ENCODE measurements around the gene CHRM2. TPM values are rescaled to one million over a fixed set of nuclear protein-coding genes. Genes with fewer than 3 reads are reported as not detected.

The CHRM2 gene
- total RNA-seq, 3 donors from 2014 or later: not detected

GRCh38 chr7:136910771-136911170, 42.3 kb downstream of the CHRM2 start:
- no peaks in the 10 kb centered on the region for H3K36me3 ChIP-seq
- no peak for DNase-seq (ENCODE audit: low spot score in 2 of 2)
- no peaks in the 10 kb centered on the region for H3K9me3 ChIP-seq
- no peak overlapping the region for H3K4me3 ChIP-seq
- intact Hi-C loops (cut with DNase I; ENCODE audit: low total_unique reads): no loop called here
- TF ChIP-seq POLR2A (IDR thresholded peaks at IDR 0.05) (no peak), CTCF (IDR thresholded peaks at IDR 0.05) (no peak), POLR2AphosphoS5 (IDR thresholded peaks at IDR 0.05) (no peak)
- H3K27me3 ChIP-seq: no peaks in the 10 kb centered on the region
- H3K27ac ChIP-seq: no peak overlapping the region
- no peaks in the 10 kb centered on the region for H3K4me1 ChIP-seq

- TF ChIP-seq CTCF (IDR thresholded peaks at IDR 0.05): no peak
- no peak for TF ChIP-seq POLR2A (IDR thresholded peaks at IDR 0.05)
- no peak for TF ChIP-seq POLR2AphosphoS5 (IDR thresholded peaks at IDR 0.05)
- Histone ChIP-seq H3K27me3 (no peaks in the 10 kb centered on the region), H3K4me1 (no peaks in the 10 kb centered on the region), H3K4me3 (no peak overlapping the region), H3K27ac (no peak overlapping the region), H3K9me3 (no peaks in the 10 kb centered on the region), H3K36me3 (no peaks in the 10 kb centered on the region)
- no peak for DNase-seq (ENCODE audit: low spot score in 2 of 2)
- intact Hi-C loops (cut with DNase I; ENCODE audit: low total_unique reads): no loop called here
Measured at GRCh38 chr7:136911344-136911743, 42.9 kb downstream of the CHRM2 start.

- TF ChIP-seq CTCF (IDR thresholded peaks at IDR 0.05): no peak
- no peak for TF ChIP-seq POLR2A (IDR thresholded peaks at IDR 0.05)
- no peak for TF ChIP-seq POLR2AphosphoS5 (IDR thresholded peaks at IDR 0.05)
- Histone ChIP-seq H3K9me3 (no peaks in the 10 kb centered on the region), H3K4me1 (no peaks in the 10 kb centered on the region), H3K27me3 (no peaks in the 10 kb centered on the region), H3K36me3 (no peaks in the 10 kb centered on the region), H3K27ac (no peak overlapping the region), H3K4me3 (no peak overlapping the region)
- no peak for DNase-seq (ENCODE audit: low spot score in 2 of 2)
- intact Hi-C loops (cut with DNase I; ENCODE audit: low total_unique reads): no loop called here
Measured at GRCh38 chr7:136912339-136912738, 43.9 kb downstream of the CHRM2 start.

GRCh38 chr7:136914016-136914415, 45.6 kb downstream of the CHRM2 start:
- H3K27ac ChIP-seq: no peak overlapping the region
- no peaks in the 10 kb centered on the region for H3K9me3 ChIP-seq
- no peak for DNase-seq (ENCODE audit: low spot score in 2 of 2)
- H3K27me3 ChIP-seq: no peaks in the 10 kb centered on the region
- no peaks in the 10 kb centered on the region for H3K4me1 ChIP-seq
- intact Hi-C loops (cut with DNase I; ENCODE audit: low total_unique reads): no loop called here
- H3K36me3 ChIP-seq: no peaks in the 10 kb centered on the region
- TF ChIP-seq CTCF (IDR thresholded peaks at IDR 0.05): no peak
- no peak for TF ChIP-seq POLR2AphosphoS5 (IDR thresholded peaks at IDR 0.05)
- TF ChIP-seq POLR2A (IDR thresholded peaks at IDR 0.05): no peak
- no peak overlapping the region for H3K4me3 ChIP-seq

GRCh38 chr7:136919820-136920219, 51.4 kb downstream of the CHRM2 start:
- no peak for DNase-seq (ENCODE audit: low spot score in 2 of 2)
- TF ChIP-seq POLR2A (IDR thresholded peaks at IDR 0.05): no peak
- no peak for TF ChIP-seq CTCF (IDR thresholded peaks at IDR 0.05)
- TF ChIP-seq POLR2AphosphoS5 (IDR thresholded peaks at IDR 0.05): no peak
- no peak overlapping the region for H3K27ac ChIP-seq
- H3K9me3 ChIP-seq: no peaks in the 10 kb centered on the region
- intact Hi-C loops (cut with DNase I; ENCODE audit: low total_unique reads): no loop called here
- H3K27me3 ChIP-seq: no peaks in the 10 kb centered on the region
- H3K4me1 ChIP-seq: no peaks in the 10 kb centered on the region
- no peak overlapping the region for H3K4me3 ChIP-seq
- no peaks in the 10 kb centered on the region for H3K36me3 ChIP-seq
